WERI-Rb-1 (cell line): Measurements from ENCODE around the gene ALB.

Experiments used
- DNase-seq: peaks from one replicate; pipeline ENCODE4 v3.0.0-alpha.2; 2020
- H3K27ac ChIP-seq: fragments of 250-450 bp; sonication (Bioruptor Pico); 2 replicates; pipeline ENCODE4 v1.5.1; 2020; ENCODE audit warnings: mild to moderate bottlenecking, moderate library complexity
- H3K27me3 ChIP-seq: fragments of 250-450 bp; sonication (Bioruptor Pico); 2 replicates; pipeline ENCODE4 v1.5.1; 2021; ENCODE audit warnings: mild to moderate bottlenecking, low read depth, moderate library complexity; ENCODE audit not compliant: insufficient read depth, severe bottlenecking
- H3K36me3 ChIP-seq: fragments of 250-450 bp; sonication (Bioruptor Pico); 2 replicates; pipeline ENCODE4 v1.5.1; 2020; ENCODE audit warnings: mild to moderate bottlenecking, moderate library complexity
- H3K4me3 ChIP-seq: 2 replicates; pipeline ENCODE4 v1.5.1; 2011; ENCODE audit warnings: low read depth, mild to moderate bottlenecking, control low read depth, low read length
- H3K9me3 ChIP-seq: fragments of 250-450 bp; sonication (Bioruptor Pico); 2 replicates; pipeline ENCODE4 v1.5.1; 2021; ENCODE audit warnings: mild to moderate bottlenecking, moderate library complexity; ENCODE audit not compliant: severe bottlenecking
- CTCF ChIP-seq: IDR thresholded peaks from 2 replicates; pipeline ENCODE4 v1.5.1; 2011; ENCODE audit warnings: low read depth, mild to moderate bottlenecking, control low read depth, inconsistent platforms, low read length

The ALB gene

GRCh38 chr4:73439445-73439844 lies 35.4 kb downstream of the ALB start:
- no peaks in the 10 kb centered on the region for H3K27me3 ChIP-seq
- H3K36me3 ChIP-seq: no peaks in the 10 kb centered on the region
- H3K9me3 ChIP-seq: no peaks in the 10 kb centered on the region
- no peak for DNase-seq
- H3K4me3 ChIP-seq: no peak overlapping the region
- TF ChIP-seq CTCF: no peak
- no peak overlapping the region for H3K27ac ChIP-seq

GRCh38 chr4:73439991-73440390 lies 35.9 kb downstream of the ALB start:
- H3K27me3 ChIP-seq: no peaks in the 10 kb centered on the region
- no peak overlapping the region for H3K4me3 ChIP-seq
- H3K27ac ChIP-seq: no peak overlapping the region
- no peaks in the 10 kb centered on the region for H3K36me3 ChIP-seq
- no peak for TF ChIP-seq CTCF
- DNase-seq: no peak
- no peaks in the 10 kb centered on the region for H3K9me3 ChIP-seq

DNA sequence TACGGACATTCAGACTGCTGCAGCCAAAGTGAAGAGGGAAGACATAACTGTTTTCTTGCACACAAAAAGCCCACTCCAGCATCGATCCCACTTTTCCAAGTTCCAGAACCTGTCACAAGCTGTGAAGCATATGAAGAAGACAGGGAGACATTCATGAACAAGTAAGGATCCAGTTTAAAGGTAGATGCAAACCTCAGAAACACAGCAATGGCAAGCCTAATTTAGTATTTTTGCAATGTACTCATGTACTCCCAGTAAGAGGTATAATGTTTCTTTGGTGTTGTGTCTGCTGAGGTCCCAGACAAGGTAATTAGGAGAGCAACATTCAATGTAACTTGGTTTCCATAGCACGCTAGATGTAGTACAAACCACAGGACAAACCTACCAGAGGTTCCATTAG lies 36.6 kb downstream of the ALB start:
- Histone ChIP-seq H3K9me3 (no peaks in the 10 kb centered on the region), H3K27me3 (no peaks in the 10 kb centered on the region), H3K4me3 (no peak overlapping the region), H3K36me3 (no peaks in the 10 kb centered on the region), H3K27ac (no peak overlapping the region)
- no peak for DNase-seq
- TF ChIP-seq CTCF: no peak

DNA sequence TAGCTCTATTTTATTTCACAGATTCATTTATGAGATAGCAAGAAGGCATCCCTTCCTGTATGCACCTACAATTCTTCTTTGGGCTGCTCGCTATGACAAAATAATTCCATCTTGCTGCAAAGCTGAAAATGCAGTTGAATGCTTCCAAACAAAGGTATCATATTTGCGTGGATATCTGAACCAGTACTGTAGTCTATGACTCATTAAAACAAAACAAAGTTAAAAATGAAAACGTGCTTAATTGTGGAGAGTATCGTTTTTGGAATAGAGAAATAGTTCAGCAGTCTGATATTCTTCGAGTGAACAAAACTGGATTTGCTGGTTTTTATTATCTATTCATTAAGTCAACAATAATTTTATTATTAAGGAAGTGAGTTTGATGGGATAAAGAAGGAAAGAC lies 38.2 kb downstream of the ALB start:
- Histone ChIP-seq H3K27ac (no peak overlapping the region), H3K36me3 (no peaks in the 10 kb centered on the region), H3K4me3 (no peak overlapping the region), H3K27me3 (no peaks in the 10 kb centered on the region), H3K9me3 (no peaks in the 10 kb centered on the region)
- DNase-seq: no peak
- TF ChIP-seq CTCF: no peak

- no peaks in the 10 kb centered on the region for H3K36me3 ChIP-seq
- TF ChIP-seq CTCF: no peak
- no peak overlapping the region for H3K27ac ChIP-seq
- H3K27me3 ChIP-seq: no peaks in the 10 kb centered on the region
- no peak overlapping the region for H3K4me3 ChIP-seq
- H3K9me3 ChIP-seq: no peaks in the 10 kb centered on the region
- no peak for DNase-seq
These were observed 39.1 kb downstream of the ALB start for GRCh38 chr4:73443224-73443623.
